HG03469 (cell line): Measurements from ENCODE around the gene ECT2L.

Source experiments
- ATAC-seq: cut with Tn5 transposase; IDR thresholded peaks from one replicate; pipeline ENCODE4 v1.9.1; 2021; ENCODE audit warnings: mild to moderate bottlenecking, moderate library complexity, moderate number of reproducible peaks; ENCODE audit not compliant: unreplicated experiment

Gene ECT2L

GRCh38 chr6:138849791-138850190, 53.9 kb downstream of the ECT2L start:
- no peak for ATAC-seq

- no peak for ATAC-seq
Observed at GRCh38 chr6:138856654-138857053, 60.8 kb downstream of the ECT2L start.

GRCh38 chr6:138857775-138858174, 61.9 kb downstream of the ECT2L start:
- ATAC-seq: no peak

GRCh38 chr6:138862456-138862855, 66.6 kb downstream of the ECT2L start:
- ATAC-seq: no peak

GRCh38 chr6:138863321-138863720, 67.4 kb downstream of the ECT2L start:
- no peak for ATAC-seq

- no peak for ATAC-seq
Observed at GRCh38 chr6:138864343-138864890, 68.5 kb downstream of the ECT2L start.

GRCh38 chr6:138865480-138866109, 69.7 kb downstream of the ECT2L start:
- no peak for ATAC-seq

GRCh38 chr6:138868181-138868580, 72.3 kb downstream of the ECT2L start:
- no peak for ATAC-seq

GRCh38 chr6:138869398-138869797, 73.5 kb downstream of the ECT2L start:
- ATAC-seq: no peak

GRCh38 chr6:138873191-138873590, 77.3 kb downstream of the ECT2L start:
- ATAC-seq: no peak

- peak; percentile 53 for ATAC-seq
Observed at GRCh38 chr6:138882369-138883017, 86.6 kb downstream of the ECT2L start.

- ATAC-seq: no peak
Observed at GRCh38 chr6:138885156-138885819, 89.4 kb downstream of the ECT2L start.

GRCh38 chr6:138891255-138891986, 95.5 kb downstream of the ECT2L start:
- no peak for ATAC-seq

GRCh38 chr6:138896104-138896756, 100.3 kb downstream of the ECT2L start:
- ATAC-seq: no peak

- no peak for ATAC-seq
Observed at GRCh38 chr6:138897031-138897430, 101.1 kb downstream of the ECT2L start.

GRCh38 chr6:138907167-138907566, 111.3 kb downstream of the ECT2L start:
- no peak for ATAC-seq

- no peak for ATAC-seq
Observed at GRCh38 chr6:138909511-138909910, 113.6 kb downstream of the ECT2L start.

GRCh38 chr6:138909975-138910374, 114.1 kb downstream of the ECT2L start:
- no peak for ATAC-seq

GRCh38 chr6:138912308-138912707, 116.4 kb downstream of the ECT2L start:
- ATAC-seq: no peak

GRCh38 chr6:138914701-138915100, 118.8 kb downstream of the ECT2L start:
- no peak for ATAC-seq

- no peak for ATAC-seq
Observed at GRCh38 chr6:138920906-138921305, 125.0 kb downstream of the ECT2L start.
